GM12864 (cell line): ENCODE results near the gene IGSF3.

Experiments used
- DNase-seq: peaks from one replicate; pipeline ENCODE4 v3.0.0-alpha.2; 2011; ENCODE audit warnings: low read depth
- H3K4me3 ChIP-seq: 2 replicates; pipeline ENCODE4 v1.5.1; 2011; ENCODE audit warnings: mild to moderate bottlenecking, low read depth, low read length, control low read depth
- CTCF ChIP-seq: IDR thresholded peaks from 2 replicates; pipeline ENCODE4 v1.5.1; 2011; ENCODE audit warnings: low read depth, mild to moderate bottlenecking, moderate library complexity, low read length, control low read depth, inconsistent platforms; ENCODE audit errors: missing control alignments

The IGSF3 gene

GRCh38 chr1:116572771-116573430, 94.6 kb downstream of the IGSF3 start:
- no peak for TF ChIP-seq CTCF
- no peak for DNase-seq
- H3K4me3 ChIP-seq, result no peak overlapping the region

- no peak for DNase-seq
- no peak for TF ChIP-seq CTCF
- peak overlapping the region; percentile 75; the same call in 1 of the 2 replicates for H3K4me3 ChIP-seq
Observed at GRCh38 chr1:116572099-116572498, 95.4 kb downstream of the IGSF3 start.

GRCh38 chr1:116571215-116571919, 96.2 kb downstream of the IGSF3 start:
- no peak for TF ChIP-seq CTCF
- DNase-seq, result no peak
- peak overlapping the region; percentile 75 for H3K4me3 ChIP-seq

- DNase-seq, result no peak
- peak within 1 kb of the TSS; percentile 75 for H3K4me3 ChIP-seq
- peak; percentile 75 for TF ChIP-seq CTCF
Observed at GRCh38 chr1:116570358-116571214, 96.9 kb downstream of the IGSF3 start, which contains the start of gene CD58. Gene CD58 (minus strand): TSS chr1:116571026. CDS start chr1:116570972, 54 bp downstream.

- H3K4me3 ChIP-seq, result peak overlapping the region; percentile 75
- DNase-seq, result no peak
- TF ChIP-seq CTCF, result no peak
Observed at GRCh38 chr1:116569776-116570357, 97.7 kb downstream of the IGSF3 start.

GRCh38 chr1:116569381-116569670, 98.2 kb downstream of the IGSF3 start:
- no peak for DNase-seq
- TF ChIP-seq CTCF, result no peak
- H3K4me3 ChIP-seq, result peak overlapping the region; percentile 75
